ENCODE data around the gene STAG3.
"Not testable (repeated sequence)": the region's sequence is repeated elsewhere in the genome, so short reads cannot be mapped to it uniquely, and the experiment has no call there.

Gene STAG3, protein sequence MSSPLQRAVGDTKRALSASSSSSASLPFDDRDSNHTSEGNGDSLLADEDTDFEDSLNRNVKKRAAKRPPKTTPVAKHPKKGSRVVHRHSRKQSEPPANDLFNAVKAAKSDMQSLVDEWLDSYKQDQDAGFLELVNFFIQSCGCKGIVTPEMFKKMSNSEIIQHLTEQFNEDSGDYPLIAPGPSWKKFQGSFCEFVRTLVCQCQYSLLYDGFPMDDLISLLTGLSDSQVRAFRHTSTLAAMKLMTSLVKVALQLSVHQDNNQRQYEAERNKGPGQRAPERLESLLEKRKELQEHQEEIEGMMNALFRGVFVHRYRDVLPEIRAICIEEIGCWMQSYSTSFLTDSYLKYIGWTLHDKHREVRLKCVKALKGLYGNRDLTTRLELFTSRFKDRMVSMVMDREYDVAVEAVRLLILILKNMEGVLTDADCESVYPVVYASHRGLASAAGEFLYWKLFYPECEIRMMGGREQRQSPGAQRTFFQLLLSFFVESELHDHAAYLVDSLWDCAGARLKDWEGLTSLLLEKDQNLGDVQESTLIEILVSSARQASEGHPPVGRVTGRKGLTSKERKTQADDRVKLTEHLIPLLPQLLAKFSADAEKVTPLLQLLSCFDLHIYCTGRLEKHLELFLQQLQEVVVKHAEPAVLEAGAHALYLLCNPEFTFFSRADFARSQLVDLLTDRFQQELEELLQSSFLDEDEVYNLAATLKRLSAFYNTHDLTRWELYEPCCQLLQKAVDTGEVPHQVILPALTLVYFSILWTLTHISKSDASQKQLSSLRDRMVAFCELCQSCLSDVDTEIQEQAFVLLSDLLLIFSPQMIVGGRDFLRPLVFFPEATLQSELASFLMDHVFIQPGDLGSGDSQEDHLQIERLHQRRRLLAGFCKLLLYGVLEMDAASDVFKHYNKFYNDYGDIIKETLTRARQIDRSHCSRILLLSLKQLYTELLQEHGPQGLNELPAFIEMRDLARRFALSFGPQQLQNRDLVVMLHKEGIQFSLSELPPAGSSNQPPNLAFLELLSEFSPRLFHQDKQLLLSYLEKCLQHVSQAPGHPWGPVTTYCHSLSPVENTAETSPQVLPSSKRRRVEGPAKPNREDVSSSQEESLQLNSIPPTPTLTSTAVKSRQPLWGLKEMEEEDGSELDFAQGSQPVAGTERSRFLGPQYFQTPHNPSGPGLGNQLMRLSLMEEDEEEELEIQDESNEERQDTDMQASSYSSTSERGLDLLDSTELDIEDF

GRCh38 chr7:100177045-100178001, at the start of gene STAG3, which contains the start of gene GPC2:
Gene STAG3, plus strand, starts transcription at chr7:100177918. Its CDS starts 2,639 bp downstream, at chr7:100180557.
Gene GPC2, minus strand, starts transcription at chr7:100177381. Its CDS starts 182 bp downstream, at chr7:100177199.
- DNase-seq, result peak; percentile 97

DNA sequence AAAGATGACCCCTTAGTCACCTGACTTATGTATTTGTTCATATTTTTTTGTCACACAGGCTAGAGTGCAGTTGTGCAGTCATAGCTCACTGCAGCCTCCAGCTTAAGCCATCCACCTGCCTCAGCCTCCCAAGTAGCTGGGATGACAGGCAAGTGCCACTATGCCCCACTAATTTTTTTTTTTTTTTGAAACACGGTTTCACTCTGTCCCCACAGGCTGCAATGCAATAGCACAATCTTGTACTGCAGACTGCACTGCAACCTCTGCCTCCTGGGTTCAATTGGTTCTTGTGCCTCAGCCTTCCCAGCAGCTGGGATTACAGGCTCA, 49.1 kb upstream of the STAG3 start:
- DNase-seq, result no peak

- DNase-seq, result not testable (repeated sequence)
Measured at GRCh38 chr7:100130220-100130607, 47.5 kb upstream of the STAG3 start.

DNA sequence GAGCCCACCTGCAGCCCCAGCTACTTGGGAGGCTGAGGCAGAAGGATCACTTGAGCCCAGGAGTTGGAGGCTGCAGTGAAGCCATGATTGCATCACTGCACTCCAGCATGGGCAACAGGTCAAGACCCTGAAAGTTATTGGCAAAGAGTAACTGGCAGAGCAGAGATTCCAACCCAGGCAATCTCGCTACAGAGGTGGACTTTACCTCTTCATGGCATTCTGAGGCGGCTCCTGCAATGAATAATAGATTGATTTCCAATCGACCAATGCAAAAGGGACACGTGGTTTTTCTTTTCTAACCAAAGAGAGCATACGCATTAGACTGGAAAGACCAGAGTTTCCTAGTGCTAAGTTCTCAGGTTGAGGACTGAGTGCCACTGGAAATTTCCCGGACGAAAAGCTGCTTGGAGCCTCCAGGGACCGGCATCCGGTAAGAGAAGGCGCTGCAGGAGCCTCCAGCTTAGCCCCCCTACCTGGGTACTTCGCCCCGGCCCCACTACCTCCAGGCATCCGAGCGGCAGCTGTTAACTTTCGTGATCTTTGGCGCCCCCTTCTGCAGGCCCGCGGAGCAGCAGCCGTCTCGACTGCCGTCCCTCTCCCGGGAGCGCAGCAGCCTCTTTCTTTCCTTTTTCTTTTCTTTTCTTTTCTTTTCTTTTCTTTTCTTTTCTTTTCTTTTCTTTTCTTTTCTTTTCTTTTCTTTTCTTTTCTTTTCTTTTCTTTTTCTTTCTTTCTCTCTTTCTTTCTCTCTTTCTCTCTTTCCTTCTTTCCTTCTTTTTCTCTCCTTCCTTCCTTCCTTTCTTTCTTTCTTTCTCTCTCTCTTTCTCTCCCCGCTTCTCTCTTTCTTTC, 46.9 kb upstream of the STAG3 start:
- DNase-seq, result peak; percentile 85

GRCh38 chr7:100132126-100132525, 45.6 kb upstream of the STAG3 start:
- no peak for DNase-seq

- DNase-seq, result peak; percentile 70
Measured at GRCh38 chr7:100132697-100133151, 45.0 kb upstream of the STAG3 start.

- no peak for DNase-seq
Measured at GRCh38 chr7:100137851-100138760, 39.6 kb upstream of the STAG3 start.

- no peak for DNase-seq
Measured at GRCh38 chr7:100141555-100141949, 36.2 kb upstream of the STAG3 start.

- no peak for DNase-seq
Measured at GRCh38 chr7:100142461-100142860, 35.3 kb upstream of the STAG3 start.

DNA sequence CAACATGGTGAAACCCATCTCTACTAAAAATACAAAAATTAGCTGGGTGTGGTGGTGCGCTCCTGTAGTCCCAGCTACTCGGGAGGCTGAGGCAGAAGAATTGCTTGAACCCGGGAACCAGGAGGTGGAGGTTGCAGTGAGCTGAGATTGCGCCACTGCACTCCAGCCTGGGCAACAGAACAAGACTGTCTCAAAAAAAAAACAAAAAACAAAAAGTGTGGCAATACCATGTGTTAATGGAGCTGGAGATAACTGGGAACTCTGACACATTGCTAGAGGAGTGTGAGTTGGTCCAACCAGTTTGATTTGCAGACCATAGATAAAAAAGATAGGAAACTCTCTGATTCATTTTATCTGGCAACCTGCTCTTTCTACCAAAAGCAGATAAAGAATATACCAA, 31.4 kb upstream of the STAG3 start:
- DNase-seq, result not testable (repeated sequence)

DNA sequence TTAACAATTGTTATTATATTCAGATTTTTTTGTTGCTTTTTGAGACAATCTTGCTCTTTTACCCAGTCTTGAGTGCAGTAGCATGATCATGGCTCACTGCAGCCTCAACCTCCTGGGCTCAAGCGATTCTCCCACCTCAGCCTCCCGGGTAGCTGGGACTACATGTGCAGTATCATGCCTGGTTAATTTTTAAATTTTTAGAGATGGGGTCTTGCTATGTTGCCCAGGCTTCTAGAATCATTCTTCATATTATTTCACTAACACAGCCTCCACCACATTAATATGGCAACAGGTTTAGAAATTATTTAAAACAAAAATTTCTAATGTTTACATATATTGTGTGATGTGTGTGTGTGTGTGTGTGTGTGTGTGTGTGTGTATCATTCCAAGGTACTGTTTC, 30.4 kb upstream of the STAG3 start:
- no peak for DNase-seq

- DNase-seq, result no peak
Measured at GRCh38 chr7:100148225-100148558, 29.5 kb upstream of the STAG3 start.

DNA sequence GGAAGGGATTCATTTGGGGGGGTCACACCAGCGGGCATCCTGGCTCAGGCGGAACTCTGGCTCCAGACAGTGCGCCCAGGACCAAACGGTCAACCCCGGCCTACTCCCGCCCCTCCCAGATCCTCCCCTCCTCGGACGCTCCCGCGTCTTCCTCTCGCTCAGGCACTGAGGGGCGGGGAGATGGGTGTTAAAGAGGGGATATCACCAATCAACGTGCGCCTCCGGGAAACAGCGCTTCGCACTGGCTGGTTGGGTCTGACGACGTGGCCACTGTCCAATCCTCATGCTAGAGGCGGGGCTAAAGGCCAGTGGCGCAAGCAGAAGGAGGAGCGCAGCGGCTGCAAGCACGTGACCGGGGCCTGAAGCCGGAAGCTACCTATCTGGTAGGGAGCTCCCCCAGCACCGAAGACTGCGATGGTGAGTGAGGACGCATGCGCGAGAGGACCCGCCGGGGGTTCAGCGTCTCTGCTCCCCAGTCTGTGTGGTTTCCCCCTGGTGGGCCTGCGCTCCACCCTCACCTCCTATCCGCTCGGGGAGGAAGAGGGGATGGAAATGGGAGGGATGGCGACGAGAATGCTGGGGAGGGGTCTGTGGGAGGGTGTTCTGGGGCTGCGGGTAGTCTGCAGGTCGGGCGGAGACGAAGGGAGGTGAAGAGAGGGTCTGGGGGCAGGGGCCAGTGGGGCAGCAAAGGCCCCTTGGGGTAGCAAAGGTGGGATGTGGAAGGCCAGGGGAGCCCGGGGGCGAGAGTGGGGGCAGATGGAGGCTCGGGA, 29.0 kb upstream of the STAG3 start, which contains the start of gene LAMTOR4:
Gene LAMTOR4 (plus strand): TSS at position 360 of the 770 bp plus-strand sequence. CDS start 55 bp downstream, at position 415.
- DNase-seq, result peak; percentile 99

- DNase-seq, result no peak
Measured at GRCh38 chr7:100152404-100152803, 25.3 kb upstream of the STAG3 start.

GRCh38 chr7:100152937-100153666, 24.6 kb upstream of the STAG3 start:
- no peak for DNase-seq

GRCh38 chr7:100153708-100154535, 23.8 kb upstream of the STAG3 start:
- peak; percentile 23 for DNase-seq
